T1000 (cell line): ENCODE measurements around the gene INS.

ENCODE experiments used
- DNase-seq: peaks from one replicate; lab custom pipeline; 2025; ENCODE audit warnings: mixed read lengths; lab: John Stamatoyannopoulos, UW

Gene INS

DNA sequence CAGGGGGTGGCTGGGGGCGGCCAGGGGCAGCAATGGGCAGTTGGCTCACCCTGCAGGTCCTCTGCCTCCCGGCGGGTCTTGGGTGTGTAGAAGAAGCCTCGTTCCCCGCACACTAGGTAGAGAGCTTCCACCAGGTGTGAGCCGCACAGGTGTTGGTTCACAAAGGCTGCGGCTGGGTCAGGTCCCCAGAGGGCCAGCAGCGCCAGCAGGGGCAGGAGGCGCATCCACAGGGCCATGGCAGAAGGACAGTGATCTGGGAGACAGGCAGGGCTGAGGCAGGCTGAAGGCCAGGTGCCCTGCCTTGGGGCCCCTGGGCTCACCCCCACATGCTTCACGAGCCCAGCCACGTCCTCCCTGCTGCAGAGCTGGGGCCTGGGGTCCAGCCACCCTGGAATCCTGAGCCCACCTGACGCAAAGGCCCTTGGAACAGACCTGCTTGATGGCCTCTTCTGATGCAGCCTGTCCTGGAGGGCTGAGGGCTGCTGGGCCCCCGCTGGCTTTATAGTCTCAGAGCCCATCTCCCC is at the start of gene INS:
Gene INS, minus strand, starts transcription at position 474 of the 524 bp plus-strand sequence. Its CDS starts 238 bp downstream, at position 236.
- DNase-seq = no peak

GRCh38 chr11:2210366-2211112 is 49.5 kb upstream of the INS start:
- no peak for DNase-seq

GRCh38 chr11:2209900-2210321 is 48.9 kb upstream of the INS start:
- DNase-seq = no peak

GRCh38 chr11:2209370-2209801 is 48.4 kb upstream of the INS start:
- DNase-seq = no peak

DNA sequence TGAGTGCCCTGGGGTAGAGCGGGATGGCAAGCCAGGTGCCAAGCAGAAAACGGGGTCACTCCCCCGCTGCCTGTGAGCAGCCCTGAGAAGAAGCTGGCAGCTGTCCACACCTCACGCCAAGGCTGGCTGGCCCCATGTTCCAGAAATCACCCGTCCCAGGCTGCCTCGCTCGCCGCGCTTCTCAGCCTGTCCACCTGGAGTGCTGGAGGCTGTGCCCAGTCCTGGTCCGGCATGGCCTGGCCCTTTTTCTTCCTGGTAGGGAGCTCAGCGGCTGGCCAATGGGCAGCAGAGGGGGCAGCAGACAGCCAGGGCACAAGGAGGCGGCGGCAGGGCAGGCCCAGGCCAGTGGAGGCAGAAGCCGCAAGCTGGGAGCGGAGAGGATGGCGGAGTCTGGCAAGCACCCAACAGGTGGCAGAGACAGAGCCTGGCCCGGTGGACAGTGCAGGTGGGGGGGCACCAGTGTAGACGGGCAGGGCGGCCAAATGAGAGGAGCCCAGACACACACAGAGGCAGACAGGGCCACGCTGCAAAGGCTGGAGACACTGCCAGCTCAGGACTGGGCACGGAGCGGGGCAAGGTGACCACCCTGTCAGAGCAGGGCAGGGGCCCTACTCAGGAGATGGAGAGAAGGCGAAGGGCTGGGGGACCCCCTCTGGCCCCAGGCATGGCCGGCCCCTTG is 47.8 kb upstream of the INS start:
- DNase-seq = no peak

DNA sequence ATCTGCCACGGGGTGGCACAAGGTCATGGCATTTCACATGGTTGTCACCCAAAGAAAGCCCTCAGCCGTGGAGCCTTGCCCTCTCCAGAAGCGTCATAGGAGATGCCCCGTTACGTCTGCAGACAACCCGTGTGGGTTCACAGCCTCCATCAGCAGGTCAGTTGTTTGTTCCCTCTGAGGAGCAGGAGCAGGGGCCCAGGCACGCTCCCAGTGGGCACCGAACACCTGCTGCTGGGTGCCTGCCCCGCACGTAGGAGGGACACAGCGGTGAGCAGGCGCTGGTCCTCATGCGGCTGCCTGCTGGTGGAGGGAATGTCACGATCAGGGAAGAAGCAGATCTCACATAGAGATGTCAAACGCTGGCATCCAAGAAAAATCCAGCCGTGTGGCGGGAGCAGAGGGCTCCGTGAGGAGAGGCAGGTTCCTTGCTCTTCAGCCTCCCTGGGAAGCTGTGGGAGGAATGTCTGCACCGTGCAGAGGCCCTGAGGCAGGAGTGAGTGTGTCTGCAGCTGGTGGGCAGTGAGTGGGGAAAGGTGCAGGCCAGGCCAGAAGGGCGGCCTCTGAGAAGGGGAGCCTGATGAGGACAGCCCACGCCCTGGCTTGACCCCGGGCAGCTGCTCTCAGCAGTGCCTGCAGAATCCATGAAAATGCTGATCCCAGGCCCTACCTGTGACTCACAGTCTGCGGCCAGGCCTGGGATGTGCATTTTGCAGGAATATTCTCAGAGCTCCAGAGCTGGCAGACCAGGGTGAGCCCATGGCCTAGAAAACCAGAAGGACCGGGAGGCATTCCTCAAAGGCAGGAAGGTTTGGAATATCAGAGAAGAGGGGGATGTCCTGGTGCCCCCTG is 47.0 kb upstream of the INS start:
- DNase-seq = no peak

GRCh38 chr11:2207212-2207611 is 46.2 kb upstream of the INS start:
- no peak for DNase-seq

- DNase-seq = no peak
These were observed 45.1 kb upstream of the INS start for GRCh38 chr11:2205981-2206690.

DNA sequence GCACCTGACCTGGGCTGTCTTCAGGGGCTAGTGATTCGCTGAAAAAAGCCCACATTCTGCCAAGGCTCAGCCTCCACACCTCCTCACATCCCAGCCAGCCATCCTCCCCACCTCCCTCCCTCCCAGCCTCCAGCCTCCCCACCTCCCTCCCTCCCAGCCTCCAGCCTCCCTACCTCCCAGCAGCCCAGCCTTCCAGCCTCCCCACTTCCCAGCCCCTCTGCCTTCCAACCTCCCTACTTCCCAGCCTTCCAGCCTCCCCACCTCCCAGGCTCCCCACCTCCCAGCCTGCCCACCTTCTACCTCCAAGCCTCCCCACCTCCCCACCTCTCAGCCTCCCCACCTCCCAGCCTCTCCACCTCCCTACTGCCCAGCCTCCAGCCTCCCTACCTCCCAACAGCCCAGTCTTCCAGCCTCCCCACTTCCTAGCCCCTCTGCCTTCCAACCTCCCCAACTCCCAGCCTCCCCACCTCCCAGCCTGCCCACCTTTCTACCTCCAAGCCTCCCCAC is 44.3 kb upstream of the INS start:
- no peak for DNase-seq

DNA sequence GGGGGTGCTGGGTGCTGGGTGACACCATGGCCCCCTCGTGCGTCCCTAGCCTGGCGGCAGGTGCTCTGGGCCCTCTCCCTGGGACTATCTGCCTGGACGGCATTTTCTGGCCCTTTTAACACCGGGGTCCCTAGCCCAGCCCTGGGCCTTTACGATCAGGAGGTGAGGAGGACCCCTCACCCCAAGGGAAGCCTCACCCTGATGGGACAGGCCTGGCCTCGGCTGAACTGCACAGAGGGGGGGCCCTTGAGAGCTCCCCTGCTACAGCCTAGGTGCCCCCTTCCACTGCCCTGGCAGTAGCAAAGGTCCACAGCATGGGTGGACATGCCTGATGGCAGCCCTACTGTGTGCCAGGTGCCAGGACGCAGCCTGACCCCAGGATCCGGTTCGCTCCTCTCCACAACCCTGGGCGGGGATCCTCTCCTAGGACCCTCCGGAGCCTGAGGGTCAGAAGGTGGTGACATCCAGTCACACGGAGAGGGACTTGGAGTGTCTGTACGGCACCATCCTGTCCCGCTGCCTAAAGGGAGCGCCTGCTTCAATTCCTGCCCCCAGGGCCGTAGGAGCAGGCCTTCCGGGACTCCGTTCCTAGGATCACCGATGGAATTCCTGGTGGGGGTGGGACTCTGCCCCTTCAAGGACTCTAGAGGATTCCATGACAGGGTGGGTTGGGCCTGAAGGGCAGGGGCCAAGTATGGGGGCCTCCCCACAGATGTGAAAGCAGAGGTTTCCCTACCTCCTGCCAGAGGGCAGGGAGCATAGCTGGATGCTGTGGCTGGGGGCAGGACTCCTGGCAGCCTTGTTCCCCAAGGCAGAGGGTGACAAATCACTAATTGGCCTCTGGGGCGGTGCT is 43.6 kb upstream of the INS start:
- DNase-seq = no peak

DNA sequence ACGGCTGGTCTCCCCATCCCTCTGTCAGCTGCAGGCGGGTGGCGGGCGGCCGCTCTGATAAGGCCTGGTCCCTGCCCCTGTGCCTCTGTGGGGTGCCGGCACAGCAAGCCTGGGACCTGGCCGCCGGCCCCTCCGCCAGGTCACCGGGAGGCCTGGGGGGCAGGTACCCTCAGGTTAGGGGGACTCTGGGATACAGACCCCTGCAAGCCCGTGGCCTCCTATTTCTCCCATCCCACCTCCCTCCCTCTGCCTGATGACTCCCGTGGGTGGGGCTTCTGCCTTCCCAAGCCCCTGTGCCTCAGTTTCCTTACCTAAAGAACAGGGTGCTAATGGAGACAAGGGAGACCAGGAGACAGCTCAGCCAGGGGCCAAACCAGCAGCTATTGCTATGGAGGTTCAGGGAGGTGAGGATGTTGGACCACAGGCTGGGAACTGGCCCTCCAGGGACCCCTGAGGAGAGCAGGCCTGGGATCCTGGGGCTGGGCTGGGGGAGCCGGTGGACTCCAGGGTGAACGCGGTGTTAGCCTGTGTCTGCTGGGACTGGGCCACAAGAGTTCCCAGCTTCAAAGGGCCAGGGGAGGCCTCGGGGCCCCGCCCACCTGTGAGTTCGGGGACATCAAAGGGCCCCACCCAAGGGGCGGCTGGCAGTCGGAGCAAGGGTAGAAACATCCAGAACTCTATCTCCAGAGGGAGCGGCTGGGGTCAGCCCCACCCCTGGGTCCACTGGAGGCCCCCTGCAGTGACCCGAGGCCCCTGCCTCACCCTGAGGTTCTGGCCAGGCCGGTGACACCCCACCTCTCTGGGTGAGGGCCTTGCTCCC is 42.6 kb upstream of the INS start:
- no peak for DNase-seq

- DNase-seq = no peak
These were observed 42.0 kb upstream of the INS start for GRCh38 chr11:2202900-2203439.

DNA sequence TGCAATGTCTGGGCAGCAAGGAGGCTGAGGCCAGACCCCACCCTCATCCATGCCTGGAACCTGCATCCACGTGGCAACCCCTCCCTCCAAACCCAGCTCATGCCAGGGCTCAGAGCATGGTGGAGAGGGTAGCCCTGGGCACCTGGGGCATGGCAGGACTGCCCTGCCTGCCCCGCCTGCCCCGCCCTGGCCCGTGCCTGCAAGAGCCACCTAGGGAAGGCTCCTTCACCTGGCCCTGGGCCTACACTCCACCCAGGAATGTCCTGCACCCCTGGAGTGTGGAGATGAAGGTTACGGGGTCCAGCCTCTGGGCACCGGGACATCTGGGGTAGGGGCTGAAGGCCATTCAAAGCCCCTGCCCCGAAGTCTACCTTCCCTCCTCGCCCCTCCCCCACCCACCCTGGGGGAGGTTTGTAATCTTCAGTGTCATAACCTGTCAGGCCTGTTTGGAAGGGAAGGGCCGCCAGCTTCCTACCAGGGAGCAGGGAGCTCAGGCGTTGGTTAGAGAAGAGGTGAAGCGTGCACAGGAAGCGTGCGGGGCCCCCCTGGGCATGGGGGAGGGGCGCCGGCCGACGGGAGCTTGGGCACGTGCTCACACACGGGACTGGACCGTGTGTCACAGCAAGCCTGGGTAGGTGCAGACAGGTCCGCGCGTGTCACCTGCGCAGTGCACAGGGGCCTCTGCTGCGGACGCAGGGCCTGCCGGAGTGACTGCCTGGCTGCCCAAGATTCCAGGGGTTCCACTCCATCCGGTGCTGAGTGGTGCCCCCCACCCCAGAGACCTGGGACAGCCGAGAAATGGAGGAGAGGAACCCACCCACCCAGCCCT is 41.3 kb upstream of the INS start:
- no peak for DNase-seq

DNA sequence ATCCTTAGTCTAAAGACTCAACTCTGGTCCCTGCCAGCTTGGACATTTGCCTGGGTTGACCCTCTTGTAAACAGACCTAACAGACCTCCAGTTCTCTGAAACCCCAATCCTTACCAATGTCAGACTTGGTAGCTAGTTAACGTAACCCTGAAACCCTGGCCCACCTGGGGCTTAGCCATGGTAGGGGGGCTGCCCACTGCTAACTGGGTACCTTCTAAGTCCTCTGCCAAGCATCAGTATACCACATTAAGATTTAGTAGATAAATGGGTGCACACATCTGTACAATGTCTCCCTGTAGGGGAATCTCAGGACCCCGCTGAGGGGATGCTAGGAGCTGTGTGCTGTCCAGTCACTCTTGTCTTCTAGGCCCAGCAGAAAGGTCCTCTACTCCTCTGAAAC is 40.5 kb upstream of the INS start:
- DNase-seq = no peak

- DNase-seq = no peak
These were observed 40.0 kb upstream of the INS start for GRCh38 chr11:2200957-2201519.

GRCh38 chr11:2200536-2200935 is 39.5 kb upstream of the INS start:
- no peak for DNase-seq

DNA sequence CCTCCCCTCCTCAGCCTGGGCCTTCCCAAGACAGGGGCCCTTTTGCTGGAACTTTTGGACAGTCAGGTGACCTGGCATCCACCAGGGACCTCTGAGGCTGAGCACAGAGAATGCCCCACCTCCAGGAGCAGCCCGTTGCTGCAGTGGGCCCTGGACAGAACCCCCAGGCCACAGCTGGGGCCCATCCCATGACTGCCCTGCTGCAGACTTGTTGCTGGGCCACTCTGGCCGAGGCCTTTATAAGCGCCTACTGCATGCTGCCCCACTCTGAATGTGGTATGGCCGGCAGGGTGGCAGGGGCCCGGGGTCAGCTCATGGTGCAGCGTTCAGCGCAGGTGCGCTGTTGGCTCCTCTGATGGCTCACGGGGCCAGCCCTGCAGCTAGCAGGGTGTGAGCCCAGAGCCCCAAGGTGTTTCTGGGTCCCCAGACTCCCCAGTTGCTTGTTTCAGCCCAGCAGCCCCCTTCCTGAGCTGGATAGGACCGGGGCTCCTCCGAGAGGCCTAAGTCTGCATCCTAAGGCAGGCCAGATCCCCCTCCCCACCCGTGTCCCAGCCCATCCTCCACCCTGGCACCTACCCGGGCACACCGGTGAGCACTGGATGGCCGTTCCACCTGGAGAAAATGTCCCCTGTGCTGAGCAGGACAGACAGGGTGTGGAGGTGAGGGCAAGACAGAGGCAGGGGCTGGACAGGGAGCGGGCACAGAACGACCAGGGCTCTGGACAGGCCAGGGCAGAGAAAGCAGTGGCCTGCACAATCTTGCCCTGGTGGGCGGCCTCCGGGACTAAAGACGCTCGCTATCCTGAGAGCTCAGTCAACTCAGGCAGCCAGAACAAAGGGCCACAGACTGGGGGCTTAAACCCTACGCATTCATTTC is 38.7 kb upstream of the INS start:
- no peak for DNase-seq
